PC-9 (cell line): ENCODE data around the gene DMGDH. TPM values are rescaled to one million over a fixed set of nuclear protein-coding genes. Genes with fewer than 3 reads are reported as not detected.
"Not testable (repeated sequence)": the region's sequence is repeated elsewhere in the genome, so short reads cannot be mapped to it uniquely, and the experiment has no call there.

Source experiments
- BruUV-seq: library from RNA; stranded (reverse); fragments of 400-500 nt; replicated peaks from 2 replicates; lab custom pipeline; 2021; lab: Mats Ljungman, UMichigan
- CTCF ChIA-PET: fragments of 300-600 bp; sonication (Branson Sonifier 250); formaldehyde crosslinking; loops from one replicate; lab custom pipeline; 2022; ENCODE audit warnings: antibody characterized with exemption; lab: Charles Lee
- POLR2A ChIA-PET: fragments of 300-600 bp; sonication (Branson Sonifier 250); formaldehyde crosslinking; loops from one replicate; lab custom pipeline; 2022; ENCODE audit warnings: antibody characterized with exemption; ENCODE audit not compliant: unreplicated experiment; lab: Charles Lee
- DNase-seq, 2 experiments: peaks; one replicate each; pipeline versions ENCODE4 v3.0.0 to v3.0.0-alpha.2; 2015 to 2022; ENCODE audit warnings: mixed read lengths in 1 of 2
- H2AFZ ChIP-seq: fragments of 200-600 bp; sonication (generic); 2 replicates; pipeline ENCODE4 v1.8.1; 2017; ENCODE audit warnings: antibody characterized with exemption
- H3F3A ChIP-seq: fragments of 200-600 bp; sonication (generic); 2 replicates; pipeline ENCODE4 v1.8.1; 2017; ENCODE audit warnings: antibody characterized with exemption, mild to moderate bottlenecking, low read depth; ENCODE audit not compliant: insufficient read depth
- H3K27ac ChIP-seq: fragments of 200-600 bp; sonication (generic); 2 replicates; pipeline ENCODE4 v1.6.1; 2016; ENCODE audit warnings: mixed run types
- H3K27me3 ChIP-seq: fragments of 200-600 bp; sonication (generic); 2 replicates; pipeline ENCODE4 v1.6.1; 2016; ENCODE audit warnings: low read depth, mixed run types; ENCODE audit not compliant: insufficient read depth
- H3K36me3 ChIP-seq: fragments of 200-600 bp; sonication (generic); 2 replicates; pipeline ENCODE4 v1.6.1; 2016; ENCODE audit warnings: low read depth, mixed run types
- H3K4me1 ChIP-seq: fragments of 200-600 bp; sonication (generic); replicated peaks from 2 replicates; pipeline ENCODE4 v1.6.1; 2016; ENCODE audit warnings: mixed run types; ENCODE audit not compliant: insufficient read depth
- H3K4me2 ChIP-seq: fragments of 200-600 bp; sonication (generic); 2 replicates; pipeline ENCODE4 v1.6.1; 2017; ENCODE audit warnings: mixed run types
- H3K4me3 ChIP-seq: fragments of 200-600 bp; sonication (generic); 2 replicates; pipeline ENCODE4 v1.6.1; 2016; ENCODE audit warnings: mixed run types
- H3K79me2 ChIP-seq: fragments of 200-600 bp; sonication (generic); 2 replicates; pipeline ENCODE4 v1.6.1; 2017; ENCODE audit warnings: low read depth, mixed run types
- H3K9me2 ChIP-seq: fragments of 200-600 bp; sonication (generic); 2 replicates; pipeline ENCODE4 v1.8.1; 2017; ENCODE audit warnings: mild to moderate bottlenecking; ENCODE audit not compliant: insufficient read depth
- H3K9me3 ChIP-seq: fragments of 200-600 bp; sonication (generic); 2 replicates; pipeline ENCODE4 v1.8.1; 2016; ENCODE audit warnings: low read depth; ENCODE audit not compliant: insufficient read depth
- H4K20me1 ChIP-seq: fragments of 200-600 bp; sonication (generic); 2 replicates; pipeline ENCODE4 v1.8.1; 2017; ENCODE audit not compliant: insufficient read depth
- EZH2 ChIP-seq: fragments of 200-600 bp; sonication (generic); IDR thresholded peaks from 2 replicates; pipeline ENCODE4 v1.8.0; 2017; ENCODE audit warnings: antibody characterized with exemption, low read depth
- intact Hi-C: fragments of 100-400 bp; cut with micrococcal nuclease; formaldehyde crosslinking; loops from one replicate; pipeline ENCODE4 v1.10.0; 2022; ENCODE audit not compliant: unreplicated experiment
- total RNA-seq: library from RNA; stranded (reverse); gene quantifications from 2 replicates; pipeline ENCODE4 v1.2.3, GENCODE V29; 2021
- TF ChIP-seq, protein P1 (sequence below): fragments of 200-600 bp; sonication (generic); conservative IDR thresholded peaks from 2 replicates; pipeline ENCODE4 v1.6.1; 2017; ENCODE audit warnings: mixed run types, antibody characterized with exemption, mild to moderate bottlenecking, moderate library complexity

The DMGDH gene
- total RNA-seq, 1 experiment from 2014 or later = 8.1 TPM

DNA sequence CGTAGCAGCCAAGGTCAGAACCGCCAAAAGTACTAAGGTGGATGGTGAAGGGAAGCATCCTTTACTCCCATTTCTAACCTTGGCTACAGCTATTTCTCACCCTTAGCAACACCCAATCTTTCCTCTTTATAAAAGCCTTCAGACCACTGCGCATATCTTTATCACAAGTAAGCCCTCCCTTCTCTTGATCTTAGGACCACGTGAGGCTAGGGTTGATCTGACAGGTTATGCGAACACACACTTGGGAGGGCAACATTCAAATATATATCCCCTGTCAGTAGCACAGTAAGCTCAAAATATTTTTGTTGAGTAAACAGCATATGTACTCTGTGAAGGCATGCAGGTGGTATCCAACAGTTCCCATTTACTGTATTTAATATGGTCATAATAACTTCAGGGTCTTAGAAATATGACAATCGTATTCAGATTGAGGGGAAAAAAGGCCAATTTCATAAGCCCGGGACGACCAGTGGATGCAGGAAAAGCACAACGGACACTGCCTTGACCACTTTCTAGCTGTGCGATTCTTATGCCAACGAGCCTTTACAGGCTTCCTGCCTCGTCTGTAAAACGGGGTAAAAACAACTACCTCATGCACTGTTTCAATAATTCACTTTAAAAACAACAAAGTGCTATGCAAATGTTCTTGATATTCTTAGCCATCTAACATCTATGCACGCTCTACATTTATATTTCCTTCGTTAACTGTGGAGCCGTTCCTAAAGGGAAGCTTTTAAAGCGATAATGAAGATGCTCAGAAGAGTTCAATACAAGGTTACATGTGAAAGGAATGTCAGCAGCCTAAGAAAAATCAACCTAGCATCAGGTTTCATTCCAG lies 85.7 kb downstream of the DMGDH start:
- Histone ChIP-seq H4K20me1 (no peaks in the 10 kb centered on the region), H3K4me1 (peaks cover 41% of the 10 kb centered on the region), H3F3A (peaks cover 37% of the 10 kb centered on the region), H3K27me3 (no peaks in the 10 kb centered on the region), H3K9me3 (no peaks in the 10 kb centered on the region), H3K36me3 (no peaks in the 10 kb centered on the region), H3K27ac (peak overlapping the region; percentile 48), H3K79me2 (peaks cover 13% of the 10 kb centered on the region), H3K9me2 (no peaks in the 10 kb centered on the region), H3K4me2 (peak overlapping the region; percentile 87), H3K4me3 (peak overlapping the region; percentile 70), H2AFZ (peak overlapping the region; percentile 88)
- no peak for TF ChIP-seq EZH2
- TF ChIP-seq, protein P1, sequence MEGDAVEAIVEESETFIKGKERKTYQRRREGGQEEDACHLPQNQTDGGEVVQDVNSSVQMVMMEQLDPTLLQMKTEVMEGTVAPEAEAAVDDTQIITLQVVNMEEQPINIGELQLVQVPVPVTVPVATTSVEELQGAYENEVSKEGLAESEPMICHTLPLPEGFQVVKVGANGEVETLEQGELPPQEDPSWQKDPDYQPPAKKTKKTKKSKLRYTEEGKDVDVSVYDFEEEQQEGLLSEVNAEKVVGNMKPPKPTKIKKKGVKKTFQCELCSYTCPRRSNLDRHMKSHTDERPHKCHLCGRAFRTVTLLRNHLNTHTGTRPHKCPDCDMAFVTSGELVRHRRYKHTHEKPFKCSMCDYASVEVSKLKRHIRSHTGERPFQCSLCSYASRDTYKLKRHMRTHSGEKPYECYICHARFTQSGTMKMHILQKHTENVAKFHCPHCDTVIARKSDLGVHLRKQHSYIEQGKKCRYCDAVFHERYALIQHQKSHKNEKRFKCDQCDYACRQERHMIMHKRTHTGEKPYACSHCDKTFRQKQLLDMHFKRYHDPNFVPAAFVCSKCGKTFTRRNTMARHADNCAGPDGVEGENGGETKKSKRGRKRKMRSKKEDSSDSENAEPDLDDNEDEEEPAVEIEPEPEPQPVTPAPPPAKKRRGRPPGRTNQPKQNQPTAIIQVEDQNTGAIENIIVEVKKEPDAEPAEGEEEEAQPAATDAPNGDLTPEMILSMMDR = no peak
- intact Hi-C loops = loop anchor here (10.0 kb wide), 1 partner anchor 339 kb away; the partner anchor contains the start of gene LHFPL2
- CTCF ChIA-PET = interaction anchor here (0.5 to 1.3 kb wide), 4 partner anchors 17 to 1874 kb away, joined by 3 to 4 read pairs (median 3); no protein-coding TSS in a partner anchor
- POLR2A ChIA-PET = interaction anchor here (0.6 kb wide), 1 partner anchor 818 kb away, joined by 4 read pairs; no protein-coding TSS in a partner anchor
- BruUV-seq = TSS peak; percentile 69
- DNase-seq = no peak

DNA sequence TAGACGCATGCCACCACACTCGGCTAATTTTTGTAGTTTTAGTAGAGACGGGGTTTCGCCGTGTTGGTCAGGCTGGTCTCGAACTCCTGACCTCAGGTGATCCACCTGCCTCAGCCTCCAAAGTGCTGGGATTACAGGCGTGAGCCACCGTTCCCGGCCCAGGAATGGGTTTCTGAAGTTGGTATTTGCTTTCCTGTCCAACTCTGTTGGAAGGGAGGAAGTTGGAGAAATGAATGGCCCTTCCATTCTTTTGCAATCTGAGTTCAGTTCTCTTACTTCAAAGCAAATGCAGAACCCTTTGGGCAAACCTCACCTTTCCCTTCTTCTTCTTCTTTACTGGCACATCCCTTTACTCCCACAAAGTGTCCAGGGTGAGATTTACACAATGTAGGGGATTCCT lies 86.3 kb downstream of the DMGDH start:
- peaks cover 37% of the 10 kb centered on the region for H3F3A ChIP-seq
- CTCF ChIA-PET = interaction anchor here (0.5 kb wide), 1 partner anchor 16 kb away, joined by 3 read pairs; no protein-coding TSS in a partner anchor
- H3K27ac ChIP-seq, H3K27me3 ChIP-seq, DNase-seq, H3K9me2 ChIP-seq, H3K36me3 ChIP-seq, H3K9me3 ChIP-seq, POLR2A ChIA-PET, BruUV-seq, H3K4me3 ChIP-seq, H4K20me1 ChIP-seq: not testable (repeated sequence)
- peaks cover 41% of the 10 kb centered on the region for H3K4me1 ChIP-seq
- peaks cover 13% of the 10 kb centered on the region for H3K79me2 ChIP-seq
- intact Hi-C loops = loop anchor here (10.0 kb wide), 1 partner anchor 338 kb away; the partner anchor contains the start of gene LHFPL2
- 0 out of 2 replicates have a peak overlapping the region, but pooled peaks have one; percentile 88 for H2AFZ ChIP-seq
- H3K4me2 ChIP-seq = peak overlapping the region; percentile 87

DNA sequence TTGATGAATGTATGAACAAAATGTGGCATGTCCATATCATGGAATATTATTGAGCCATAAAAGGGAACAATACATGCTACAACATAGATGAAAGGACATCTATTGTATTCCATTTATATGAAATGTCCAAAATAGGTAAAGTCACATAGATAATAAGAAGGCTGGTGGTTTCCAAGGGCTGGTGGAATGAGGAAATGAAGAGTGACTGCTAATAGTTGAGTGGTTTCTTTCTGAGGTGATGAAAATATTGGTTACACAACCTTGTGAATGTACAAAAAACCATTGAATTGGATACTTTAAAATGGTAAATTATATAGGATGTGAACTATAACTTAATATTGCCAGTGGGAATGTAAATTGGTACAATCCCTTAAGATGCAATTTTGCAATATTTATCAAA lies 89.6 kb downstream of the DMGDH start:
- DNase-seq = peak in 1 of 2 experiments; percentile 56
- Histone ChIP-seq H3K36me3 (no peaks in the 10 kb centered on the region), H3K9me2 (no peaks in the 10 kb centered on the region), H3K4me3 (no peak overlapping the region), H3K4me1 (peaks cover 30% of the 10 kb centered on the region), H3K9me3 (no peaks in the 10 kb centered on the region), H2AFZ (no peak overlapping the region), H3K27me3 (no peaks in the 10 kb centered on the region), H3F3A (peaks cover 25% of the 10 kb centered on the region), H3K4me2 (peak overlapping the region; percentile 39), H3K79me2 (peaks cover 13% of the 10 kb centered on the region), H4K20me1 (no peaks in the 10 kb centered on the region), H3K27ac (peak overlapping the region; percentile 45)
- intact Hi-C loops = loop anchor here (10.0 kb wide), 1 partner anchor 335 kb away; the partner anchor contains the start of gene LHFPL2
- ChIA-PET POLR2A (interaction anchor here (0.6 kb wide), 1 partner anchor 1276 kb away, joined by 3 read pairs; no protein-coding TSS in a partner anchor), CTCF (no interaction called here)
- TF ChIP-seq, protein P1 = no peak
- BruUV-seq = no TSS peak
